BLaER1 (cell line): ENCODE measurements around the gene PTCH2.
"Not testable (repeated sequence)": the region's sequence is repeated elsewhere in the genome, so short reads cannot be mapped to it uniquely, and the experiment has no call there.

ENCODE experiments used
- H3K27ac ChIP-seq: shearing (Covaris generic); formaldehyde crosslinking; 2 replicates; pipeline ENCODE4 v1.8.1; 2022
- H3K27me3 ChIP-seq: shearing (Covaris generic); formaldehyde crosslinking; 2 replicates; pipeline ENCODE4 v1.8.1; 2022
- H3K36me3 ChIP-seq: shearing (Covaris generic); formaldehyde crosslinking; 2 replicates; pipeline ENCODE4 v1.8.1; 2022
- H3K4me1 ChIP-seq: shearing (Covaris generic); formaldehyde crosslinking; 2 replicates; pipeline ENCODE4 v1.8.1; 2022
- H3K4me2 ChIP-seq: shearing (Covaris generic); formaldehyde crosslinking; 2 replicates; pipeline ENCODE4 v1.8.1; 2022
- H3K4me3 ChIP-seq: shearing (Covaris generic); formaldehyde crosslinking; 2 replicates; pipeline ENCODE4 v1.8.1; 2022
- H3K9ac ChIP-seq: shearing (Covaris generic); formaldehyde crosslinking; 2 replicates; pipeline ENCODE4 v1.8.1; 2022
- H3K9me3 ChIP-seq: shearing (Covaris generic); formaldehyde crosslinking; 2 replicates; pipeline ENCODE4 v1.8.1; 2022
- H4K20me1 ChIP-seq: shearing (Covaris generic); formaldehyde crosslinking; 2 replicates; pipeline ENCODE4 v1.8.1; 2022
- Cebpa-rat ChIP-seq: shearing (Covaris generic); IDR thresholded peaks from 2 replicates; pipeline ENCODE4 v1.8.1; 2022

The PTCH2 gene

GRCh38 chr1:44828841-44829440 lies 14.1 kb downstream of the PTCH2 start:
- Histone ChIP-seq H3K9me3 (no peaks in the 10 kb centered on the region), H4K20me1 (no peaks in the 10 kb centered on the region), H3K4me1 (peaks cover 34% of the 10 kb centered on the region), H3K9ac (no peak overlapping the region), H3K4me2 (no peak overlapping the region), H3K4me3 (no peak overlapping the region), H3K27ac (no peak overlapping the region), H3K27me3 (no peaks in the 10 kb centered on the region), H3K36me3 (no peaks in the 10 kb centered on the region)
- no peak for TF ChIP-seq Cebpa-rat

GRCh38 chr1:44828003-44828651 lies 14.9 kb downstream of the PTCH2 start:
- H3K36me3 ChIP-seq = no peaks in the 10 kb centered on the region
- H3K4me2 ChIP-seq = no peak overlapping the region
- H3K4me3 ChIP-seq = no peak overlapping the region
- no peak overlapping the region for H3K9ac ChIP-seq
- H3K4me1 ChIP-seq = peaks cover 30% of the 10 kb centered on the region
- TF ChIP-seq Cebpa-rat = no peak
- no peaks in the 10 kb centered on the region for H3K9me3 ChIP-seq
- no peaks in the 10 kb centered on the region for H4K20me1 ChIP-seq
- H3K27me3 ChIP-seq = no peaks in the 10 kb centered on the region
- H3K27ac ChIP-seq = no peak overlapping the region

GRCh38 chr1:44827197-44828002 lies 15.7 kb downstream of the PTCH2 start:
- Histone ChIP-seq H3K27ac (no peak overlapping the region), H3K9me3 (no peaks in the 10 kb centered on the region), H3K36me3 (no peaks in the 10 kb centered on the region), H3K4me2 (no peak overlapping the region), H3K27me3 (no peaks in the 10 kb centered on the region), H3K4me1 (peaks cover 25% of the 10 kb centered on the region), H3K4me3 (no peak overlapping the region), H4K20me1 (no peaks in the 10 kb centered on the region), H3K9ac (no peak overlapping the region)
- no peak for TF ChIP-seq Cebpa-rat

GRCh38 chr1:44826375-44827196 lies 16.5 kb downstream of the PTCH2 start:
- no peaks in the 10 kb centered on the region for H4K20me1 ChIP-seq
- no peak overlapping the region for H3K9ac ChIP-seq
- H3K4me2 ChIP-seq = no peak overlapping the region
- H3K4me3 ChIP-seq = no peak overlapping the region
- H3K27ac ChIP-seq = no peak overlapping the region
- no peak for TF ChIP-seq Cebpa-rat
- no peaks in the 10 kb centered on the region for H3K27me3 ChIP-seq
- no peaks in the 10 kb centered on the region for H3K9me3 ChIP-seq
- peaks cover 16% of the 10 kb centered on the region for H3K4me1 ChIP-seq
- no peaks in the 10 kb centered on the region for H3K36me3 ChIP-seq

GRCh38 chr1:44824392-44824791 lies 18.7 kb downstream of the PTCH2 start:
- H4K20me1 ChIP-seq, H3K4me2 ChIP-seq, H3K27me3 ChIP-seq, H3K4me3 ChIP-seq, H3K9ac ChIP-seq, H3K9me3 ChIP-seq, H3K27ac ChIP-seq, H3K36me3 ChIP-seq: not testable (repeated sequence)
- peaks cover 14% of the 10 kb centered on the region for H3K4me1 ChIP-seq

GRCh38 chr1:44822981-44823451 lies 20.0 kb downstream of the PTCH2 start:
- TF ChIP-seq Cebpa-rat = no peak
- Histone ChIP-seq H3K4me1 (peaks cover 26% of the 10 kb centered on the region), H3K9ac (no peak overlapping the region), H3K4me3 (no peak overlapping the region), H4K20me1 (no peaks in the 10 kb centered on the region), H3K27me3 (no peaks in the 10 kb centered on the region), H3K4me2 (no peak overlapping the region), H3K27ac (no peak overlapping the region), H3K36me3 (no peaks in the 10 kb centered on the region), H3K9me3 (no peaks in the 10 kb centered on the region)

GRCh38 chr1:44822131-44822701 lies 20.8 kb downstream of the PTCH2 start:
- no peaks in the 10 kb centered on the region for H3K36me3 ChIP-seq
- no peaks in the 10 kb centered on the region for H3K9me3 ChIP-seq
- TF ChIP-seq Cebpa-rat = no peak
- no peak overlapping the region for H3K4me3 ChIP-seq
- H4K20me1 ChIP-seq = no peaks in the 10 kb centered on the region
- H3K4me1 ChIP-seq = peaks cover 29% of the 10 kb centered on the region
- H3K27me3 ChIP-seq = no peaks in the 10 kb centered on the region
- no peak overlapping the region for H3K9ac ChIP-seq
- no peak overlapping the region for H3K4me2 ChIP-seq
- H3K27ac ChIP-seq = no peak overlapping the region

GRCh38 chr1:44821240-44821715 lies 21.8 kb downstream of the PTCH2 start:
- Histone ChIP-seq H3K27me3 (no peaks in the 10 kb centered on the region), H4K20me1 (no peaks in the 10 kb centered on the region), H3K4me3 (no peak overlapping the region), H3K4me1 (peaks cover 29% of the 10 kb centered on the region), H3K9me3 (no peaks in the 10 kb centered on the region), H3K4me2 (peak overlapping the region; percentile 98), H3K9ac (0 out of 2 replicates have a peak overlapping the region, but pooled peaks have one; percentile 25), H3K27ac (no peak overlapping the region), H3K36me3 (no peaks in the 10 kb centered on the region)
- TF ChIP-seq Cebpa-rat = no peak
